A172 (cell line): ENCODE measurements around the gene NUP214. TPM values are rescaled to one million over a fixed set of nuclear protein-coding genes. Genes with fewer than 3 reads are reported as not detected.
"Not testable (repeated sequence)": the region's sequence is repeated elsewhere in the genome, so short reads cannot be mapped to it uniquely, and the experiment has no call there.

Experiments
- DNase-seq: peaks from one replicate; pipeline ENCODE4 v3.0.0-alpha.2; 2015; ENCODE audit warnings: low spot score
- total RNA-seq: library from RNA; depleted of rRNA; stranded (reverse); fragments of >200 nt; shearing (Covaris generic); gene quantifications from 2 replicates; pipeline ENCODE4 v1.2.3, GENCODE V29; 2014

NUP214 gene
- total RNA-seq, 1 experiment from 2014 or later = 16.2 TPM

DNA sequence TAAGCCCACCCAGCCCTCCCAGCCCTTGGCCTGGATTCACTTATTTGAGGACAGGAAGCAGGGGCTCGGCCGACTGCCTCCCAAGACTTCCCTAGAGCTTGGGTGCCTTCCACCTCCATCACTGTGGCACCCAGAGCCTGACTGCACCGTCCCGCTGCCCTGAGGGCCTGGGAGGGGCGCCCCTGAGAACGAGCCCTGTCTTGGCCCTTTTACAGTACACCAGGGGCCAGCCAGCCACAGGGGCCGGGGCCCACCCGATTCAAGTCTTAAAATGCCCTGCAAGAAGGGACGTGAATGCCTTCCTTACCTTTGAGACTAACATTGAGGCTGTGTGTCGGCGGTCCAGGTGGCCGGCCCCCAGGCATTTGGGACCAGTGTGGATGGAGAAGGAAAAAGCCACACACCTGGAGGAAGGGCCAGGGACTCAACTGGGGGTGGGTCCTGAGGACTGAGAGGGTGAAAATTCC, 134.1 kb downstream of the NUP214 start:
- no peak for DNase-seq

- DNase-seq = no peak
Measured at GRCh38 chr9:131259916-131260597, 134.7 kb downstream of the NUP214 start.

- no peak for DNase-seq
Measured at GRCh38 chr9:131260751-131261452, 135.5 kb downstream of the NUP214 start.

GRCh38 chr9:131262327-131263032, 137.1 kb downstream of the NUP214 start:
- DNase-seq = no peak

DNA sequence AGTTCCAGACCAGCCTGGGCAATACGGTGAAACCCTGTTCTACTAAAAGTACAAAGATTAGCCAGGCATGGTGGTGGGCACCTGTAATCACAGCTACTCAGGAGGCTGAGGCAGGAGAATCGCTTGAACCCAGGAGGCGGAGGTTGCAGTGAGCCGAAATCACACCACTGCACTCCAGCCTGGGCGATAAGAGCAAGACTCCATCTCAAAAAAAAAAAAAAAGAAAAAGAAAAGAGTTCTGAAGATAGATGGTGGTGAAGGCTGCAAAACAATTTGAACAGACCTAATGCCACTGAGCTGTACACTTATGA, 137.6 kb downstream of the NUP214 start:
- DNase-seq = not testable (repeated sequence)

DNA sequence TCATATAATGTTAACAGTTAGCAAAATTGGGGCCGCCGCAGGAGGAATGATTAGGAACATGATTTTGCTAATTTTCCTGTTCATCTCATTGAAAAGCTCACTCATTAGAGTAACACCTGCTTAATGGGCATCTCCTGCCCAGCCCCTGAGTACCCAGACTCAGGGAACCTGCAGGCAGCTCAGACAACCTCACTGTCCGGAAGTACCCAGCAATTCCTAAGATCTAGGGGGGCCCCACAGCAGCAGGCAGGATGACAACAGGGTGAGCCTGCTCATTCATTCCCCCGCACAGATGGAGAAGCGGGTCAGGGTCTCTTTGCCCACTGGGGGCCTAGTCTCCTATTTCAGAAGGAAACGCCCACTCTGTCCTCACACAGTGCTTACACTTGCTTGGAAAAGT, 138.3 kb downstream of the NUP214 start:
- no peak for DNase-seq

DNA sequence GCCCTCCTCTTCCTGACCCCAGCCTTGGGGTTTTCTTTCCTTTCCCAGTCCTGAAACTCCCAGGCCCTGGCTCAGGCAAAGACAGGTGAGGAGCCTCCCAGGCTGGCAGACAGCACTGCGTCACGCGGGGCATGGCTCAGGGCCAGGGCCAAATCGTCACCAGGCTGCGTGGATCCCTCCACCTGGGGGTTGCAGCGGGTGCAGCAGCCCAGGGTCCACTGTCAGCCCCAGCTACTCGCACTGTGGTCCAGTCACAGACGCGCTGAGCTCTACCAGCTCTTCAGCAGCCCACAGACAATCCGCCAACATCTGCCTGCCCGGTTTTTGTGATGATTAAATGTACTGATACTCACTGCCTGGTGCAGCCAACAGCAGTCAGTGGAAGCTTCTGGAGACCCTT, 138.8 kb downstream of the NUP214 start:
- no peak for DNase-seq

- peak; percentile 6 for DNase-seq
Measured at GRCh38 chr9:131266266-131267229, 141.2 kb downstream of the NUP214 start.

GRCh38 chr9:131270171-131271015, 145.0 kb downstream of the NUP214 start:
- DNase-seq = no peak

- DNase-seq = not testable (repeated sequence)
Measured at GRCh38 chr9:131271016-131271273, 145.6 kb downstream of the NUP214 start.

GRCh38 chr9:131271506-131271931, 146.1 kb downstream of the NUP214 start:
- no peak for DNase-seq

DNA sequence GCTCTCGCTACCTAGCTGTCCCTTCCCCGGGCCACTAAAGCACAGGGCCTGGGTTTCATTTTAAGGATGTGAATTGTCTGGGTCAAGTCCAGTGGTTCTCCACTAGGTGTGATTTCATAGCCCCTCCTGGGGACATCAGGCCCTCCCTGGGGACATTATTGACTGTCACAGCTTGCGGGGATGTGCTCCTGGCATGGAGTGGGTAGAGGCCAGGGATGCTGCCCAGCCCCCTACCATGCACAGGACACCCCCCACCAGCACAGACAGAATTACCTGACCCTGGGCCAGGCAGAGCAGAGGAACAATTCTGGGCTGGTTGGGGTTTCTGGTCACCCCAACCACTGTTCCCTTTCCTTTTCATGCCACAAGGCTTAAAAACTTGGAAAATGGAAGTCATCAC, 146.8 kb downstream of the NUP214 start:
- DNase-seq = no peak

- DNase-seq = no peak
Measured at GRCh38 chr9:131273146-131273855, 147.9 kb downstream of the NUP214 start.

- DNase-seq = no peak
Measured at GRCh38 chr9:131273856-131274673, 148.7 kb downstream of the NUP214 start.

DNA sequence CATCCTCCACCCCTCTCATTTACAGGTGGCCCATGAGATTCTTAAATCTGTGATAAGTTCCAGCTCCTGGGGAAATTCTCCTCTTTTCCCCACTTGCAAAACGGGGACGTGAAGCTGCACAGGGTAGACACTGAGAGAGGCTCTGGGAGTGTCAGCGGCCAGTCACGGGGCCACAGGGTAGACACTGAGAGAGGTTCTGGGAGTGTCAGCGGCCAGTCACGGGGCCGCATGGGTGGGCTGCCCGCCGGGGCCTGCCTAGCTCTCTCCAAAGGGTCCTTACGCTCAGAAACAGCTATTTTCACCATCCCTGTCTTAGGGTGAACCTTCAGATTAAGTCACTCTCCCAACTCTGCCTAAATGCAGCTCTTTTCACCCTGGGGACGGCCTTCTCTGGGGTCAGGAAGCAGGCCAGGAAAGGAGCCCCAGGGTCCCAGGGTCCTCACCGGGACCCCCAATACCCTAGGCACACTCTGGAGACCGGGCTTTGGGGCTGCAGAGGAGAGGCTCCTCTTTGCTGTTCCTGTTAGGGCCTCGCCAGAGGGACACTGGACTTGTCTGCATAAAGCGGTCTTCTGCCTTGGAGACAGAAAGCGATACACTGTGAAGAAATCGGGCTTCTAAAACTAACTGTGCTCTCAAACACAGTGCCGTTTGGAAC, 149.4 kb downstream of the NUP214 start:
- DNase-seq = no peak

DNA sequence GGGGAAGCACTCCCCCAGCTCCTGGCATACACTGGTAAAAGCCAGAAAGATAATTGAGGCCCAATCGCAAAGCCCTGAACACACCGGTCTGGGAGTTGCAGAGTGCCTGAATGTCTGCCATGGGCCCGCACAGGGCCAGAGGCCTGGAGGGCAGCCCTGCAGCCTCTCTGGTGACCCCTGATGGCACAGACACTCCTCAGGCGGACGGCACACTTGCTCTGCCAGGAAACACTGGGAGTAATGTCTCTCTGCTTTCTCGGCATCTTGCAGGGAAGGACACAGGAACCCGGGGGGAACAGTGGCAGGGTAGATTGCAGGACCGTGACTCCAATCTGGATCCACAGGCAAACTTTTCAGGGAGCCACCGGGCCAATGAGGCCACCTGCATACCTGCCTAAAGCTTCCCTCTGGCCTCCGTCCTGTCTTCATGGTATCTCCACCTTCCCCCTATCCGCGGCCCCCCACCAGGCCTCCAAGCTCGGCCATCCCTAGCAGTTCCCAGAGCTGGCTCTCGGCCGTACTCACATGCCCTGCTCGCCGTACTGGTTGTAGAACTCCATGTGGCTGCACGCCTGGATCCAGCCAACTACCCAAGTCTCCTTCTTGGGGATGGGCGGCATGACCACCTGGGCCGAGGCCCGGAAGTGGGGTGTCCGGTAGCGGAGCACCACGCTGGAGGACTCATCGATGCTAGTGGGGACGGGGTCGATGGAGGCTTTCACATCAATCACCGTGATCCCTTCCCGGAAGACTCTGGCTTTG, 150.1 kb downstream of the NUP214 start:
- DNase-seq = no peak

DNA sequence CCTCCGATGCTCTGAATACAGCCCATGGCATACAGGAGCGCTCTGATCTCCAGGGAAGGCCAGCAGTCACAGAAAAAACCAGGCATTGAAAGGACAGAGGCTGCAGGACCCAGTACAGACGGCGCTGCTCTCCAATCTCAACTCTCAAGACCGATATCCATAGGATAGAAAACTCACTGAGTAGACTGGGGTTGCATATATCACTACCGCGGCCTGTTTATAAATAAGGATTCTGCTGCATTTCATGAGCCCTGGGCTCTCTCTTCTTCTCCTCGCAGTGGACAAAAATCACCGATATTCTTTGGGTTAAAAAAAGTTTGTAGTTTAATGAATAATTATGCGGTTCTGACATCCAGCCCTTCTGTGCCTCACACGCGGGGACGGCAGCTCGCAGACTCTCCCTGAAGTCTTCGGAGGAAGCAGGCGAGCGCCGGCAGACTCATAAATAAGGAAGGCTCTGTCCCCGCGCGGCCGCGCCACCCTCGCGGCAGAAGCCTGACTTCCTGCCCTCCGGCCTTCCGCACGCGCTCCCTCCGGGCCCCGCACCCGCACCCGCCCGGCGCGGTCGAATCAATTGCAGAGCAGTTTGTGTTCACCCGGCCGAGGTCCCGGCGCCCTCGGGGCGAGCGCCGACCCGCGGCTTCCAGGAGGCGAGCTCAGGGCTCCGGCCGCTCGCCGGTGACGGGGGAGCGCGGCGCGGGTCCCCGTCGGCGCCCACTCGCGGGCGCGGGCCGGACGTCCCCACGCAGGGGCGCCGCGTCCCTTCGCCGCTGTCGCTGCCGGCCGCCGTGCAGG, 150.9 kb downstream of the NUP214 start, which contains the start of gene FAM78A:
Gene FAM78A, minus strand, starts transcription at position 417 of the 795 bp plus-strand sequence. Its CDS starts 331 bp downstream, at position 86.
- no peak for DNase-seq
